Heart left ventricle (tissue), 16 donors: ENCODE measurements around the gene ASTL. TPM values are rescaled to one million over a fixed set of nuclear protein-coding genes. Genes with fewer than 3 reads are reported as not detected.

Experiments
- ATAC-seq, 4 donors: fragments of 200-7000 bp; cut with Tn5 transposase; one replicate each; pipeline ENCODE4 v1.9.1; 2020 to 2022; ENCODE audit warnings: moderate library complexity in 4 of 4, mild to moderate bottlenecking in 3 of 4, moderate number of reproducible peaks in 1 of 4
- DNase-seq, 5 donors: peaks; one replicate each; pipeline ENCODE4 v3.0.0-alpha.2; 2020
- H3K27ac ChIP-seq, 12 donors: fragments of 200-600 bp; sonication (generic) in 4 of 12; one replicate each; pipeline versions ENCODE4 v1.5.0 to v1.8.0; 2016 to 2022; ENCODE audit warnings: mild to moderate bottlenecking in 2 of 12
- H3K27me3 ChIP-seq, 9 donors: fragments of 200-600 bp; sonication (generic) in 2 of 9; one replicate each; pipeline versions ENCODE4 v1.5.1 to v1.8.0; 2016 to 2022; ENCODE audit warnings: mild to moderate bottlenecking in 3 of 9
- H3K36me3 ChIP-seq, 9 donors: fragments of 200-600 bp; sonication (generic) in 2 of 9; one replicate each; pipeline versions ENCODE4 v1.5.0 to v1.8.0; 2018 to 2022; ENCODE audit warnings: mild to moderate bottlenecking in 2 of 9
- H3K4me1 ChIP-seq, 12 donors: fragments of 200-600 bp; sonication (generic) in 4 of 12; one replicate each; pipeline versions ENCODE4 v1.5.0 to v1.8.0; 2016 to 2022; ENCODE audit warnings: mild to moderate bottlenecking in 3 of 12
- H3K4me3 ChIP-seq, 12 donors: fragments of 200-600 bp; sonication (generic) in 4 of 12; one replicate each; pipeline versions ENCODE4 v1.5.0 to v1.8.0; 2017 to 2022; ENCODE audit warnings: mild to moderate bottlenecking in 9 of 12, moderate library complexity in 4 of 12
- H3K9me3 ChIP-seq, 12 donors: fragments of 200-600 bp; sonication (generic) in 4 of 12; one replicate each; pipeline versions ENCODE4 v1.5.0 to v1.8.0; 2016 to 2022; ENCODE audit warnings: mild to moderate bottlenecking in 1 of 12
- CTCF ChIP-seq, 12 donors: fragments of 200-600 bp; sonication (generic) in 4 of 12; IDR thresholded peaks; one replicate each; pipeline versions ENCODE4 v1.5.0 to v1.8.0; 2018 to 2022; ENCODE audit warnings: antibody characterized with exemption in 12 of 12, mild to moderate bottlenecking in 5 of 12
- POLR2A ChIP-seq, 2 donors: fragments of 450-650 bp; IDR thresholded peaks; one replicate each; pipeline ENCODE4 v1.6.1; 2017; ENCODE audit warnings: antibody characterized with exemption in 2 of 2, mild to moderate bottlenecking in 2 of 2, moderate library complexity in 2 of 2
- WGBS, 4 donors: extraction: QIAGEN DNeasy Blood & Tissue Kit in 2 of 4; methylation state at CpG; one replicate each; pipeline versions ENCODE4 v1.1.5 to v1.1.7; 2013 to 2018; 5-methylcytosine and 5-hydroxymethylcytosine counted together
- intact Hi-C, 10 donors: fragments of 100-400 bp; cut with DNase I; formaldehyde crosslinking; loops; one replicate each; pipeline versions ENCODE4 v1.11.1 to v1.14.2; 2022
- polyA plus RNA-seq, 2 donors: library from polyadenylated mRNA; stranded (reverse); fragments of 200-250 nt; gene quantifications; one replicate each; pipeline ENCODE4 v1.2.3, GENCODE V29; 2013
- total RNA-seq, 9 donors: library from RNA; depleted of rRNA in 2 of 9; stranded (reverse); fragments of >200 nt in 2 of 9; fragmentation: NEBNext Ultra II Directional in 3 of 9; extraction: Animal tissue kit (Norgen Biotek cat#: 25700) in 3 of 9; gene quantifications; one replicate each; pipeline versions ENCODE4 v1.1.0 to v1.2.4, GENCODE V29; 2016 to 2023
- donor health status: ischemic (EF 13 %, LVEDD 7.1; RV severe dilation, severe dysfunction).
- donor health status: healthy with polysubstance abuse.
- donor health status: DM: no; HTN: yes; CAD: no.
- donor health status: DM: no; HTN: no; CAD: no.
- donor health status: ischemic (EF 25% LVEDD 6.9; RV normal size, moderate dysfunction).
- donor health status: ischemic (EF 25% LVEDD 5.7; RV mildly dilated, moderate dysfunction).
- donor health status: healthy.
- donor health status: DM: yes; HTN: yes; CAD: no.
- donor health status: ischemic (EF 35%, LVEDD 5.7; RV mildly dilated, moderate dysfunction).
- donor health status: nonischemic (EF 11% LVEDD 7.7; RV severe dilation, severe dysfunction).
- donor health status: DM: yes; HTN: yes; CAD: no.
- donor health status: PGD.
- donor health status: ischemic (EF 29% LVEDD 5.4; RV normal size, mild dysfunction).
- donor health status: nonischemic (EF 23%, LVEDD 6.1; RV moderate dilation, normal function).

The ASTL gene
- total and polyA plus RNA-seq, 11 donors = 0.14 TPM; not detected in 10

DNA sequence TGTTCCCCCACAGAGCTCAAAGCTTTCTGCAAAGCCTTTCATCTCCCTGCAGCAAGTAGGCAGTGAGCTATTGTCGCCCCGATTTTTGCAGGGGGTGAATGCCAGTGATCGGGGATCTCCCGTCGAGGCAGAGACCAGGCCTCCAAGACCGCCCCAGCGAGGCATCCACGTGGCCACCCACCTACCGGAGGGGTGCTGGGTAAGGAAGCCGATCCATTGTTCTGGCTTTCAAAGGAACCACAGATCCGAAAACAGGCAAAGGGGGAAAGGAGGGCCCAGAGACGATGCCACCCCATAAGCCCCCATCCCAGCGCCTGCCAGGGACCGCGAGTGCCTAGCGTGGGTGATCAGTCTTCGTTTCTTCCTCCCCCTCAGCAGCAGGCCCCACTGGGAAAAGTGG is 24.4 kb downstream of the ASTL start:
- no peak for ATAC-seq
- peaks cover 0 to 44% (median 20%) of the 10 kb centered on the region in 12 donors for H3K4me1 ChIP-seq
- WGBS, 4 donors = 72 to 86% (median 81%) methylated on average over 17 of the region's 17 CpGs
- intact Hi-C loops = loop anchor here in 5 of 10 donors (2.0 to 10.0 kb wide), 5 partner anchors 37 to 109 kb away; no protein-coding TSS in a partner anchor
- peak overlapping the region in 7 of 12 donors; percentile 52 to 76 (median 63) for H3K4me3 ChIP-seq
- H3K9me3 ChIP-seq = no peaks in the 10 kb centered on the region
- peak in 2 of 5 donors; percentile 14 to 18 for DNase-seq
- TF ChIP-seq POLR2A (IDR thresholded peaks at IDR 0.05) (no peak), CTCF (IDR thresholded peaks at IDR 0.05) (no peak)
- peaks cover 0 to 32% (median 9%) of the 10 kb centered on the region in 9 donors for H3K27me3 ChIP-seq
- peak overlapping the region in 4 of 12 donors; percentile 22 to 76 (median 70) for H3K27ac ChIP-seq
- H3K36me3 ChIP-seq = no peaks in the 10 kb centered on the region

GRCh38 chr2:96113367-96113677 is 25.0 kb downstream of the ASTL start:
- peaks cover 0 to 32% (median 9%) of the 10 kb centered on the region in 9 donors for H3K27me3 ChIP-seq
- H3K27ac ChIP-seq = peak overlapping the region in 1 of 12 donors; percentile 3
- H3K9me3 ChIP-seq = no peaks in the 10 kb centered on the region
- peaks cover 0 to 50% (median 26%) of the 10 kb centered on the region in 12 donors for H3K4me1 ChIP-seq
- no peak for ATAC-seq
- H3K4me3 ChIP-seq = peak overlapping the region in 2 of 12 donors; percentile 4 to 59
- H3K36me3 ChIP-seq = no peaks in the 10 kb centered on the region
- DNase-seq = peak in 2 of 5 donors; percentile 26 to 59
- TF ChIP-seq POLR2A (IDR thresholded peaks at IDR 0.05) = no peak
- no peak for TF ChIP-seq CTCF (IDR thresholded peaks at IDR 0.05)
- WGBS, 4 donors = 89 to 97% (median 96%) methylated on average over 5 to 7 of the region's 7 CpGs
- intact Hi-C loops = loop anchor here in 5 of 10 donors (5.0 to 10.0 kb wide), 4 partner anchors 41 to 109 kb away; no protein-coding TSS in a partner anchor

DNA sequence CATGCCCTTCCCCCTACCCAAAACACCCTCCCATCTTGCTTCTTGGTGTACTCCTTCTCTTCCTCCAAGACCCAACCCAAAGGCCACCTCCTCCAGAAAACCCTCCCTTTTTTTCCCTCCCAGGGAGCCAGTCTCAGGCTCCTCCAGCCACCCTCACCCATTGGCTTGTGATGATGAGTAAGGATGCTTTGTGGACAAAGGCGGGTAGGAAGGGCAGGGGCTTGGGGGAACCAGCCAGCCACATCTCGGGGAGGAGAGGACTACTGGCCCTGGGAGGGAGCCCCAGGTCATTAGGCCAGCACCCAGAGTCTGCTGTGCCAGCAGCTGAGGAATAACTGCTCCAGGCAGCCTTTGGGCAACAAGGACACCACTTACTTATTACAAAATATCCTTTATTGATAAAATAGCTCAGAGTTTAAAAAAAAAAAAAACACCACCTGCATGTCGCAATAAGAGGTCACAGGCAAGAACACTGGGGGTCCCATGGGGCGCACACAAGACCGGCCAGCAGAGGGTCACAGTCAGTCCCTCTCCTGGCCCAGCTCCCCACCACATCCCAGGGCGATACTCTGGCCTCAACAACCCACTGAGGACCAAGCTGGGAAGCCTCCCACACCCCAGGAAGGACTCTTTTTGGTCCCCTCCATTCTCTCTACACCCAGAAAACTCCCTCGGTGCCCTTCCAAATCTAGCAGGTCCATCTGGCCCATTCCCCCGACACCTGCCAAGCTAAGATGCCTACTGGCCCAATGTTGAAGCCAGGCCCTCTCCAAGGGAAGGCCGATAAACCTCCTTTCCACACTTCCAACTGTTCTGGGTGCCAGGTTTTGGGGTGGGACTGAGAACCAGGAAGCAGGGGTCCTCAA is 25.6 kb downstream of the ASTL start:
- Histone ChIP-seq H3K9me3 (no peaks in the 10 kb centered on the region), H3K4me1 (peaks cover 0 to 56% (median 32%) of the 10 kb centered on the region in 12 donors), H3K27ac (peak overlapping the region in 1 of 12 donors; percentile 3), H3K27me3 (peaks cover 0 to 26% (median 6%) of the 10 kb centered on the region in 9 donors), H3K36me3 (no peaks in the 10 kb centered on the region), H3K4me3 (peak overlapping the region in 1 of 12 donors; percentile 59)
- DNase-seq (peak in 2 of 5 donors; percentile 14 to 58), ATAC-seq (no peak)
- TF ChIP-seq CTCF (IDR thresholded peaks at IDR 0.05) (no peak), POLR2A (IDR thresholded peaks at IDR 0.05) (no peak)
- intact Hi-C loops = loop anchor here in 5 of 10 donors (5.0 to 10.0 kb wide), 4 partner anchors 40 to 108 kb away; no protein-coding TSS in a partner anchor
- WGBS, 4 donors = 89 to 92% (median 90%) methylated on average over 9 of the region's 9 CpGs
